Mucosa of stomach (tissue), 1 donor: Measurements from ENCODE around the gene XXYLT1.

Source experiments
- H3K27me3 ChIP-seq: one replicate; pipeline ENCODE4 v1.7.0; 2013; ENCODE audit warnings: mild to moderate bottlenecking, low read length; ENCODE audit not compliant: control insufficient read depth, insufficient read depth
- H3K36me3 ChIP-seq: one replicate; pipeline ENCODE4 v1.7.0; 2013; ENCODE audit warnings: low read length; ENCODE audit not compliant: control insufficient read depth, insufficient read depth
- H3K4me1 ChIP-seq: one replicate; pipeline ENCODE4 v1.7.0; 2013; ENCODE audit warnings: mild to moderate bottlenecking, low read length; ENCODE audit not compliant: control insufficient read depth, insufficient read depth
- H3K4me3 ChIP-seq: one replicate; pipeline ENCODE4 v1.7.0; 2013; ENCODE audit warnings: low read length
- H3K9ac ChIP-seq: one replicate; pipeline ENCODE4 v1.7.0; 2013; ENCODE audit warnings: mild to moderate bottlenecking, low read length, moderate library complexity
- H3K9me3 ChIP-seq: one replicate; pipeline ENCODE4 v1.7.0; 2013; ENCODE audit warnings: mild to moderate bottlenecking, low read length, moderate library complexity; ENCODE audit not compliant: control insufficient read depth
- donor health status: Pancreatic carcinoma.

XXYLT1 gene

GRCh38 chr3:195021692-195022091 lies 249.3 kb downstream of the XXYLT1 start:
- peaks cover 7% of the 10 kb centered on the region for H3K4me1 ChIP-seq
- no peaks in the 10 kb centered on the region for H3K27me3 ChIP-seq
- H3K4me3 ChIP-seq, result no peak overlapping the region
- H3K9ac ChIP-seq, result no peak overlapping the region
- H3K36me3 ChIP-seq, result no peaks in the 10 kb centered on the region
- no peaks in the 10 kb centered on the region for H3K9me3 ChIP-seq

DNA sequence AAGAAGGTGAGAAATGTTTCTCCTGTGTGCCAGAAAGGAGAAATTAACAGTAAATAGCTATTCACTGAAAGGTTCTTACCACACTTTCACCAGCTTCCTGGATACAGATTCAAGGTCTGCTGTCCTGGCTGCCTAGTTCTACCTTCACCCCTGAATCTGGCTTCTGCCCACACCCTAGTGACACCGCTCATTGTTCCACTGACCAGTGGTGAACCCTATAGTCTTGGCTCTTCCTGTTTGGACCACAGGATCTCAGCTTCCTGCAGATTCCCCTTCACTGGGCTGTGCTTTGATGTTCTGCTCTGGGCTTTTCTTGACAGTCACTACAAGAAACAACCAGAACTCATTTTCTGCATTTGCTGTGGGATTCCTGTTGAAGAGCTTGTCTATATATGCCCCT lies 250.0 kb downstream of the XXYLT1 start:
- Histone ChIP-seq H3K27me3 (no peaks in the 10 kb centered on the region), H3K9me3 (no peaks in the 10 kb centered on the region), H3K36me3 (no peaks in the 10 kb centered on the region), H3K4me3 (no peak overlapping the region), H3K4me1 (peaks cover 7% of the 10 kb centered on the region), H3K9ac (no peak overlapping the region)

DNA sequence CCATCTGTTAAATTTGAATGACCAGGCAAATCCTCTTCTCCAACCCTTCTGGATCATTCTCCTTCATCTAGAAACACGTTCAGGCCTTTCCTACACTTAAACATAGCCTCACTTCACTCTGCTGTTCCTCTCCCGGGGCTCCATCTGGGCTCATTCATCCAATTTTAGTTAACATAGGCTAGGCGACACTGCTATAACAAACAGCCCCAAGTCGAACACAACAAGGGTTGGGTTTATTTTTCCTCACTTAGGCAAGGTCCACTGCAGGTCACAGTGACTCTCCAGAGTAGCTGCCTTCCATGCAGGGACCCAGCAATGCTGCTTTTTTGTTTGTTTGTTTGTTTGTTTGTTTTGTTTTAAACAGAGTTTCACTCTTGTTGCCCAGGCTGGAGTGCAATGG lies 250.8 kb downstream of the XXYLT1 start:
- Histone ChIP-seq H3K9ac (no peak overlapping the region), H3K36me3 (no peaks in the 10 kb centered on the region), H3K27me3 (no peaks in the 10 kb centered on the region), H3K9me3 (no peaks in the 10 kb centered on the region), H3K4me3 (no peak overlapping the region), H3K4me1 (peaks cover 7% of the 10 kb centered on the region)

DNA sequence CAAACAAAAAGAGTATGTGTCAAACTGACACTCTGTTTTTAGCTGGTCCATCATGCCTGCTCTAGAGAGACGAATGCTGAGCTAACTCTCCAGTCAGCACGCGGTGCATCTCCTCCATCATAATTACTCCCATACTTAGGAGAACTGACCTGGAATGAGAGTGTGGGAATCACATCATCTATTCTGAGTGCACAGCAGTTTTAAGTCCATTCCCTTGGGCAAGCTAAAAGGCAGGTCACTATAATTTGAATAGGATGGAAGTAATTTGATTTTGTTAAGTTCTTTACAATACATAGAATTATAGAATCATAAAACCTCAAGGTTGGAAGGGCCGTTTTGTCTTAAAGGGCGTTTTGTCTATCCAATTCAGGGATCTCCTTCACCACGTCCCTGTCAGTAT lies 251.6 kb downstream of the XXYLT1 start:
- Histone ChIP-seq H3K9ac (no peak overlapping the region), H3K36me3 (no peaks in the 10 kb centered on the region), H3K9me3 (no peaks in the 10 kb centered on the region), H3K4me1 (peaks cover 12% of the 10 kb centered on the region), H3K27me3 (no peaks in the 10 kb centered on the region), H3K4me3 (no peak overlapping the region)
